Stimulated activated CD8-positive, alpha-beta memory T cell treated with anti-CD3 and anti-CD28 coated beads, Interleukin-4, amount 100 ng/mL, for 1 hour (primary cell): ENCODE data around the gene SMARCC2.
A peak's percentile ranks its signal among the peaks of the same experiment; 100 is the strongest.

Source experiments
- DNase-seq, 2 donors: peaks; one replicate each; pipeline ENCODE4 v3.0.0-alpha.2; 2020; ENCODE audit warnings: low read depth in 2 of 2, low spot score in 1 of 2

Gene SMARCC2

DNA sequence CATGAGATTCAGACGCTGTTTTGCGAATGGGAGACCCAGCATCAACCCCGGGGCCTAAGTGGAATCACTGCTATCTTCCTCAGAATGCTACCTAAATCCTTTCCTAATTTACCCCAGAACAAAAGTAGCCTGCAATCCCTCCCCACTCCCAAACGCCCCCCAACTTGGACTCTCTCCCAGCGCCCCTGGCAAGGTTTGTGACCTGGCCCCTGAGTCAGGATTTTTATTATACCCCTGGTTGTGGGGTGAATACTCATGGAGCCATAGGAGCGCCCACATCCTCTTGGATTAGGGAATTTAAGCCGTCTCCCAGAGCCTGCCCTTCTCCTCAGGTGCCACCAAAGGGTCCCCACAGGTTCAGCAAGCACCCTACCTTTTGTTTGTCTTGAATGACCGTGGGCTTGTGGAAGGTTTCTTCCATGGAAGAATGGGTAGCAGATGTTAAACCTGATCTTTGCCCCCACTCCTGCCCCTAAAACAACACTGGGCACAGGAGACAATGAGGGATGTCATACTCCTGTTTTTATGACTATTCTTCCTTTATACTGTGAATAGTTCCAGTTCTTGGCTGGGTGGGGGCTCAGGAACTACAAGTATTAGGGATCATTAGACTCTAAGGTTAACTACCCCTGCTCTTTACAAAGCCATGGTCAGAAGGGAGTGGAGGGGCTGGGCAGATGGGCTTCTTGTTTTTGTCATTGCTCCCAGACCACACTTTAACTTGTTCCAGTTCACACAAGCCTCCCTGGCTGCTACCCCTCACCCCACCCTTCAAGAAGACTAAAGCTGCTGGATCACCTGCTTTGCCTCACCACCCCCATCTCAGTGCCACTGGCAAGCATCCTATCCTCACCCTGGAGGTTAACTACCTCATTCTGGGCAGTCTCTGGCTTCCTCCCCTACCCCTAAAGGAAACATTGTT lies 36.3 kb downstream of the SMARCC2 start:
- DNase-seq, result no peak

- DNase-seq, result peak; percentile 82 to 85
Measured at GRCh38 chr12:56152132-56152755, 37.0 kb downstream of the SMARCC2 start, which contains the start of gene MYL6B. Gene MYL6B (plus strand): TSS chr12:56152587. CDS start chr12:56153919, 1,332 bp downstream.

GRCh38 chr12:56151672-56152131 lies 37.6 kb downstream of the SMARCC2 start:
- peak in 1 of 2 donors; percentile 9 for DNase-seq

- no peak for DNase-seq
Measured at GRCh38 chr12:56150563-56150962, 38.7 kb downstream of the SMARCC2 start.

DNA sequence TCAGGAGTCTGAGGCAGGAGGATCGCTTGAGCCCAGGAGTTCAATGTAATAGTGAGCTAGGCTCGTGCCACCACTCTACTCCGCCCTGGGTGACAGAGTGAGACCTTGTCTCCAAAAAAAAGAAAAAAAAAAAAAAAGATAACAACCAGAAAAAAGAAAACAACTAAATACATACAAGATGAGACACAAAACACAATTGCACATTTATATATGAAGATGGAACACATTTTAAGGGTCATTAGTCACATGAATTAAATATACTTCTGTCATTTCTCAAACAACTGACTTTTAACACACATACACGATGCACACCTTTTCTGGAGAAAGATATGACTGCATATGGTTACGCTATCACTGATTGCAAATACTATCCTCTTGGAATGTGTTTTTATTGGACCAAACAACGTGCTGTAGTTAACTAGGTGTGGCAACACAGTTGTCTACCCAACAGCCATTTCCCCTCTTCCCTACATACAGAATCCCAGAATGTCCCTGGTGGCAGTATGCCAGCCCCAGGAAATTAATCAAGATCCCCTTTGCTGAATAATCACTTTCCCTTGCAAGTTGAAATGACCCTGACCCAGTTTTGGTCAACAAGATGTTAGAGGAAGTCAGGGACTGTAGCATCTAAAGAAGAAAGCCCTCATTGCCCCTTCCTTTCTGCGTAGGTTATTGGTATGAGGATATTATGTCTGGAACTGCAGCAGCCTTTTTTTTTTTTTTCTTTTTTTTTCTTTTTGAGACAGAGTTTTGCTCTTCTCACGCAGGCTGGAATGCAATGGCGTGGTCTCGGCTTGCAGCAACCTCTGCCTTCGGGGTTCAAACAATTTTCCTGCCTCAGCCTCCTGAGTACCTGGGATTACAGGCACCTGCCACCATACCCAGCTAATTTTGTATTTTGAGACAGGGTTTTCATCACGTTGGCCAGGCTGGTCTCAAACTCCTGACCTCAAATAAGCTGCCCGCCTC lies 42.5 kb downstream of the SMARCC2 start:
- DNase-seq, result no peak

DNA sequence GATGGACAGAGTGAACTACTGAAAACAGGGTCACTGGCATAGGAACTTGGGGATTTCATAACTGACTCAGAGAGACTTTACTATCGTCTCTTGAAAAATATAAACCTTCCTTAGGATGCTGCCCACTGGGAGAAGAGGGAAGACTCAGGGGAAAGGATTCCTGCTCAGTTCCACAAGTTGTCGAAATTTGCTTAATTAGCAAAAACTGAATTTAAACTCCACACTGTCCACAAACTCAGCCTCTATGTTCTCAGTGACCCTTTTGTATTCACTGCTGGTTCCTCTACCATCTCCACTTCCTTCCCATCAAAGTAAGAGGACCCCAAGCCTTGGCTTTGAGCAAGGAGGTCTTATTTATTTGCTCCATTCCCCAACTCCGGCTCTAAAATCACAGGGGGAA lies 44.1 kb downstream of the SMARCC2 start:
- DNase-seq, result no peak

GRCh38 chr12:56143870-56144269 lies 45.4 kb downstream of the SMARCC2 start:
- no peak for DNase-seq

- DNase-seq, result no peak
Measured at GRCh38 chr12:56143217-56143616, 46.1 kb downstream of the SMARCC2 start.

- DNase-seq, result no peak
Measured at GRCh38 chr12:56141946-56142784, 47.1 kb downstream of the SMARCC2 start.

DNA sequence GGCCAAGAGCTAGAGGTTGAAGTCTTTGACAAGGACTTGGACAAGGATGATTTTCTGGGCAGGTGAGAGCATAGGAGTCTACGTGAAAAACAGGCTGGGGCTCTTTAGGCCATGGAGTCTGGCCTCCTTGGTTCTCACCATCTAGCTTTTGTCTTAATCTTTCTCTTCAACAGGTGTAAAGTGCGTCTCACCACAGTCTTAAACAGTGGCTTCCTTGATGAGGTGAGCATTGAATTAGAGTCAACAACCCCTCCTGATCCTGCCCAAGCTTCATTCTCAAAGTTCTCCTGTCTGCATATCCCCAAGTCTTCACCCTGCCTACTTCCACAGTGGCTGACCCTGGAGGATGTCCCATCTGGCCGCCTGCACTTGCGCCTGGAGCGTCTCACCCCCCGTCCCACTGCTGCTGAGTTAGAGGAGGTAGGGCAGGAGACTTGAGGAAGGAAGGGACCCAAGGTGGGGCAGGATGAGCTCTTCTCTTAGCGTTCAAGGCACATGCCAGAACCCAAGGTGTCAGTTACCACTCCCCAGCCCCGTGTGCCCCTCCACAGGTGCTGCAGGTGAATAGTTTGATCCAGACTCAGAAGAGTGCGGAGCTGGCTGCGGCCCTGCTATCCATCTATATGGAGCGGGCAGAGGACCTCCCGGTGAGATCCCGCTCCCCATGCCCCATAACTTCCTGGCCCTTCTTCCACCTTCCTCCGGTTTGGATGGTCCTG lies 51.3 kb downstream of the SMARCC2 start:
- DNase-seq, result no peak

GRCh38 chr12:56134897-56135296 lies 54.4 kb downstream of the SMARCC2 start:
- DNase-seq, result no peak

DNA sequence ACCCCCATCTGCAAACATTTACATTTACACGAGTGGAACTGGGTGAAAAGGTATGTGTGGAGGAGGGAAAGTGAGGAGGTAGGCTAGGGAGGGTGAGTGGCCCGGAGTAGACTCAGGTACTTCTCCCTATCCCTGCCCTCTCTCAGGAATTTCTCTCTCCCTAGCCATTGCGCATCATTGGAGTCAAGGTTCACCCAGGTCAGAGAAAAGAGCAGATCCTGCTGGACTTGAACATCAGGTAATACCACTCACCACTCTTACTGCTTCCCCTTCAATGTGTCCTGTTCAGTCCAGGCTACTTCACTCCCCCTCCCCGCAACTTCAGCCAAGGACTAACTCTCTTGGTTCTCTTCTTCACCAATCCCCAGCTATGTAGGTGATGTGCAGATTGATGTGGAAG lies 58.4 kb downstream of the SMARCC2 start:
- no peak for DNase-seq

DNA sequence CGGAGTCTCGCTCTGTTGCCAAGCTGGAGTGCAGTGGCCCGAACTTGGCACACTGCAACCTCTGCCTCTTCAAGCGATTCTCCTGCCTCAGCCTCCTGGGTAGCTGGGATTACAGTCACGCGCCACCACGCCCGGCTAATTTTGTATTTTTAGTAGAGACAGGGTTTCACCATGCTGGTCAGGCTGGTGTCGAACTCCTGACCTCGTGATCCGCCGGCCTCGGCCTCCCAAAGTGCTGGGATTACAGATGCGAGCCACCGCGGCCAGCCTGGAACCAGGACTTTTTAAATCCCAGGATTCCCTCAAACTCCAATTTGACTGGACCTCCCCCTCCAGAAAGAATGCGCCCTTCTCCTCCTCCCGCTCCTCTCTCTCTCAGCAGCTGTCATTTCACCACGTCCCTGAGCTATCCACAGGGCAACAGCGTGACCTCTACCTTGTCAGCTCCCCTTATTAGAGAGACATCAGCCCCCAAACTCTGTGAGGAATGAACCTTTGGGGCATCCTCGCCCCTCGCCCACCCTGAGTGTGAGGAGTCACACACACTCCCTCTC lies 59.3 kb downstream of the SMARCC2 start:
- DNase-seq, result no peak

DNA sequence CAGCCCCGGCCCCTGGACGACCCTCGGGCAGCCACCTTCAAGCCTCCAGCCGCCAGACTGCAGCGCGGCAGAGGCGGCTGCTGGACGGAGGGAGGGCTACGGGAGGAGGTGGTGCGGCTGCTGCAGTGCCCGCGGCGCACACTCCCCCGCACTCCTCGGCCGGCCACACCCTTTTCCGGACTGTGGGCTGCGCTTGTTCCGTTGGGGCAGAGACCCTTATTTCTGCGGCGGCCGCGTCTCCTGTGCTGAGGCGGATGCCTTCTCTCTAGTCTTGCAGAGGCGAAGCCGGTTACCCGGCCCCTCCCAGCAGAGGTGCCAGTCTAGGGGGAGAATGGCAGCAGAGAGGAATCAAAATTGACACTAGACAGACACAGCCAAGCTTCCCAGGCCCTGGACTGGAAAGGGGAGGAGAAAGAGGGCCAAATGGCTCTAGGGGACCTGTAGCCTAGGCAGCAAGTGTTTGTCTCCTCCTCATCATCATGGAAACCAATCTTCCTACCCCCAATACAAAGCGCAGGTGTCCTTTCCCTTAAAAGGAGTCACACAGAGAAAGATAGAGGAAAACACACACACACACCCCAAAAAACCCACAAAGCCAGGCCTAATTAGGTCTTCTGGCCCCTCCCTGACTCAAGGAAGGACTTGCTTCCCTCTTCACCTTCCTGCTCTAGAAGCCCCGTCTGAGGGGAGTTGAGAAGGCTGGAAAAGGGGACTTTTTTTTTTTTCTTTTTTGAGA lies 59.9 kb downstream of the SMARCC2 start:
- peak; percentile 54 to 66 for DNase-seq

GRCh38 chr12:56128670-56129205 lies 60.5 kb downstream of the SMARCC2 start:
- no peak for DNase-seq

- peak; percentile 88 to 96 for DNase-seq
Measured at GRCh38 chr12:56127888-56128669, 61.2 kb downstream of the SMARCC2 start, which contains the start of gene ESYT1. Gene ESYT1 (plus strand): TSS chr12:56128267. CDS start chr12:56128320, 53 bp downstream.

DNA sequence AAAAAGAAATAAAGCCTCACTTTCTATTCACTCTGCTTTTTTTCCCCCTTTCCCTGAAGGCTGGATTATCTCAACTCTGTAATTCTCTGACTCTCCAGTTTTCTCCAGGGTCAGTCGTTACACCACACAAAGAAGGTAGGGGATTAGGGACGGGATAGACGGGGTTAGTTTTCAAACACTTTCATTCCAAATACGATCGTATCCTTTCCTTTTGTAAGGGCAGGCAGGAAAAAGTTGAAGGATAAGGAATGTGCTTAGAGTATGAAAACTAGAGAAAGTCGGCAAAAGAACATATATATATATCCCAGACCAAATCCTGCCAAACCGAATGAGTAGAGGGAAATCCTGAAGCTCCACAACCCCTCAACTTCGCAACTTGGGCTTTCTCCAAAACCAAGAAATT lies 61.8 kb downstream of the SMARCC2 start:
- no peak for DNase-seq
